ENCODE results near the gene DMRTC1.
"Not testable (repeated sequence)": the region's sequence is repeated elsewhere in the genome, so short reads cannot be mapped to it uniquely, and the experiment has no call there.

Gene DMRTC1

GRCh38 chrX:72943819-72944169 lies at the start of gene DMRTC1:
Gene DMRTC1, minus strand, starts transcription at chrX:72943837. Its CDS starts 68,143 bp downstream, at chrX:72875694.
- POLR2A ChIA-PET (ENCODE audit: low non-redundant PET); DNase-seq (ENCODE audit: low spot score): not testable (repeated sequence)

GRCh38 chrX:72980894-72981469 lies 37.3 kb upstream of the DMRTC1 start:
- H3K27ac ChIP-seq; POLR2A ChIA-PET (ENCODE audit: low non-redundant PET); DNase-seq (ENCODE audit: low spot score); CTCF ChIA-PET: not testable (repeated sequence)

More at GRCh38 chrX:72943819-72944169, at the start of gene DMRTC1:
- H3K27ac ChIP-seq, CTCF ChIA-PET: not testable (repeated sequence)

GRCh38 chrX:72974885-72975284 lies 31.2 kb upstream of the DMRTC1 start:
- POLR2A ChIA-PET (ENCODE audit: low non-redundant PET); DNase-seq (ENCODE audit: low spot score); CTCF ChIA-PET; H3K27ac ChIP-seq: not testable (repeated sequence)

- POLR2A ChIA-PET (ENCODE audit: low non-redundant PET); H3K27ac ChIP-seq; DNase-seq (ENCODE audit: low spot score); CTCF ChIA-PET: not testable (repeated sequence)
Measured at GRCh38 chrX:72971859-72972258, 28.2 kb upstream of the DMRTC1 start.

- H3K27ac ChIP-seq; POLR2A ChIA-PET (ENCODE audit: low non-redundant PET); CTCF ChIA-PET; DNase-seq (ENCODE audit: low spot score): not testable (repeated sequence)
Measured at GRCh38 chrX:72959971-72960370, 16.3 kb upstream of the DMRTC1 start.

GRCh38 chrX:72943035-72943818 lies 410 bp downstream of the DMRTC1 start:
- CTCF ChIA-PET; H3K27ac ChIP-seq; POLR2A ChIA-PET (ENCODE audit: low non-redundant PET); DNase-seq (ENCODE audit: low spot score): not testable (repeated sequence)

GRCh38 chrX:72942272-72942671 lies 1.4 kb downstream of the DMRTC1 start:
- CTCF ChIA-PET; POLR2A ChIA-PET (ENCODE audit: low non-redundant PET); H3K27ac ChIP-seq: not testable (repeated sequence)

GRCh38 chrX:72937906-72938305 lies 5.7 kb downstream of the DMRTC1 start, which contains the start of gene FAM236A:
Gene FAM236A, plus strand, starts transcription at chrX:72938206. Its CDS starts 57 bp downstream, at chrX:72938263.
- H3K27ac ChIP-seq; DNase-seq (ENCODE audit: low spot score); CTCF ChIA-PET; POLR2A ChIA-PET (ENCODE audit: low non-redundant PET): not testable (repeated sequence)

More at GRCh38 chrX:72942272-72942671, 1.4 kb downstream of the DMRTC1 start:
- DNase-seq (ENCODE audit: low spot score): not testable (repeated sequence)

GRCh38 chrX:72936882-72937455 lies 6.7 kb downstream of the DMRTC1 start:
- DNase-seq (ENCODE audit: low spot score); POLR2A ChIA-PET (ENCODE audit: low non-redundant PET); CTCF ChIA-PET; H3K27ac ChIP-seq: not testable (repeated sequence)

- CTCF ChIA-PET; POLR2A ChIA-PET (ENCODE audit: low non-redundant PET); H3K27ac ChIP-seq; DNase-seq (ENCODE audit: low spot score): not testable (repeated sequence)
Measured at GRCh38 chrX:72936455-72936854, 7.2 kb downstream of the DMRTC1 start.

GRCh38 chrX:72932283-72932682 lies 11.4 kb downstream of the DMRTC1 start:
- CTCF ChIA-PET: not testable (repeated sequence)

GRCh38 chrX:72916096-72916495 lies 27.5 kb downstream of the DMRTC1 start:
- POLR2A ChIA-PET (ENCODE audit: low non-redundant PET); CTCF ChIA-PET; DNase-seq (ENCODE audit: low spot score); H3K27ac ChIP-seq: not testable (repeated sequence)

More at GRCh38 chrX:72932283-72932682, 11.4 kb downstream of the DMRTC1 start:
- DNase-seq (ENCODE audit: low spot score); POLR2A ChIA-PET (ENCODE audit: low non-redundant PET); H3K27ac ChIP-seq: not testable (repeated sequence)

- H3K27ac ChIP-seq; DNase-seq (ENCODE audit: low spot score); POLR2A ChIA-PET (ENCODE audit: low non-redundant PET); CTCF ChIA-PET: not testable (repeated sequence)
Measured at GRCh38 chrX:72912315-72912714, 31.3 kb downstream of the DMRTC1 start, which contains the start of gene FAM236C. Gene FAM236C, plus strand, starts transcription at chrX:72912615. Its CDS starts 100 bp downstream, at chrX:72912715.

GRCh38 chrX:72889740-72890139 lies 53.9 kb downstream of the DMRTC1 start:
- DNase-seq (ENCODE audit: low spot score); H3K27ac ChIP-seq; CTCF ChIA-PET; POLR2A ChIA-PET (ENCODE audit: low non-redundant PET): not testable (repeated sequence)

- H3K27ac ChIP-seq; CTCF ChIA-PET; DNase-seq (ENCODE audit: low spot score); POLR2A ChIA-PET (ENCODE audit: low non-redundant PET): not testable (repeated sequence)
Measured at GRCh38 chrX:72882898-72883297, 60.7 kb downstream of the DMRTC1 start.

- DNase-seq (ENCODE audit: low spot score); CTCF ChIA-PET; POLR2A ChIA-PET (ENCODE audit: low non-redundant PET); H3K27ac ChIP-seq: not testable (repeated sequence)
Measured at GRCh38 chrX:72837532-72837931, 106.1 kb downstream of the DMRTC1 start.

- POLR2A ChIA-PET (ENCODE audit: low non-redundant PET); CTCF ChIA-PET; H3K27ac ChIP-seq; DNase-seq (ENCODE audit: low spot score): not testable (repeated sequence)
Measured at GRCh38 chrX:72830701-72831100, 112.9 kb downstream of the DMRTC1 start.
